ENCODE results near the gene OBSL1.

Gene OBSL1

DNA sequence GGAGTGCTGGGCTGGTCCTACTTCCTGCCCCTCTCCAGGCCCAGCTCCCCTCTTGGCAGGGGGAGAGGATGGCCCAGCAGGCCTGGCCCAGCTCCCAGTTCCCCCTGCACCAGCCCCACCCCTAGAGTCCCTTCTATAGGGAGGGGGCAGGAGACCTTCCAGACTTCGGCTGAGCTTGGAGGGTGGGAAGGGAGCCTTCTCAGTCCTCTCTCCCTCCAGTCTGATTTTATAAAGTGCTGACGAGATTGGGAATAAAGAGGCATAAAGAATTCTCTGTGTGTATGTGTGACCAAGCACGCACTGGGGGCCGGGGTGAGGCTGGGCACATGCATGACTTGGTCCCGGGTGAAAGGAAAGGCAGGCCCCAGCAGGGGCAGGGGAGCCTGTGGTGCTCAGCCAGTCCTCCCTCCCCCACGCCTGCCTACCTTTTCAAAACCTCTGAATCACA lies 32.8 kb downstream of the OBSL1 start:
- H3K27me3 ChIP-seq (ENCODE audit: insufficient read depth, poor library complexity, severe bottlenecking) = no peaks in the 10 kb centered on the region
- peak overlapping the region; percentile 4 for H3K27ac ChIP-seq (ENCODE audit: poor library complexity, severe bottlenecking)

DNA sequence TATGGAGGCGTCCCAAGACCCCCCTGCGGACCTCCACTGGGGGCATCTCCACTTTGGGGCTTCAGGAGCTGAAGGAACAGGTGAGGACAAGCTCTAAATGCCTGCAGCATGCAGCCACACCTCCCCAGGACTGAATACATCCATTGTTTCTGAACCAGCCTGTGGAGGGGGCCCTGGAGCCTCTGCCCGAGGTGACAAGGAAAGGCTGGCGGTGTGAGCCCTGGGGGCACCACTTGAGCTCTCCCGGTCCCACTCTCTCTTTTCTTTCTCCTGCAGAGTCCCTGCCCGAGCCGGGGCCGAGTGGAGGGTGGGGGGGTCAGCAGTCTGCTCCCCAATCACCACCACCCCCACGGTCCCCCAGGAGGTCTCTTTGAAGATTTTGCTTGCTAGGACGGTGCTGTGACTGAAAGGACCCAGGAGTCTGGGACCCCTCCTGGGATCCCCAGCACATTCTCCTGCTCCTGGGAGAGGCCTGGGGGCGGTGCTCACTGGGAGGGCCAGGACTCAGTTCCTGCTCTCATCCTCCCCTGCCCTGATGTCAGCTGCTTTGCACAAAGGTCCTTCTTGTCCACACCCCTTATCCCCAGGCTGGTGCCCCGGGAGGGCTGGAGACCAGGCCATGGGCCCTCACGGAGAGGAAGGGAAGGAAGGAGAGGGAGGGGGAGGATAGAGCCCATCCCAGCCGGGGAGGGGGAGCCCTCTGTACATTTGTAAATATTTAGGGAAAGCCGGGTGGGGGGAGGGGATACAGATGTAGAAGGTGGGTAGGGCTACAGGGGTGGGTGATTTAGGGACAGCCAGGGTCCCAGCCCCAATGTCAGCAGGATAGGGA lies 33.5 kb downstream of the OBSL1 start:
- DNase-seq (ENCODE audit: low spot score) = no peak
- H3K27ac ChIP-seq (ENCODE audit: poor library complexity, severe bottlenecking) = peak overlapping the region; percentile 4
- ATAC-seq (ENCODE audit: low read depth) = no peak
- H3K4me3 ChIP-seq (ENCODE audit: severe bottlenecking) = no peak overlapping the region
- TF ChIP-seq, protein P1, sequence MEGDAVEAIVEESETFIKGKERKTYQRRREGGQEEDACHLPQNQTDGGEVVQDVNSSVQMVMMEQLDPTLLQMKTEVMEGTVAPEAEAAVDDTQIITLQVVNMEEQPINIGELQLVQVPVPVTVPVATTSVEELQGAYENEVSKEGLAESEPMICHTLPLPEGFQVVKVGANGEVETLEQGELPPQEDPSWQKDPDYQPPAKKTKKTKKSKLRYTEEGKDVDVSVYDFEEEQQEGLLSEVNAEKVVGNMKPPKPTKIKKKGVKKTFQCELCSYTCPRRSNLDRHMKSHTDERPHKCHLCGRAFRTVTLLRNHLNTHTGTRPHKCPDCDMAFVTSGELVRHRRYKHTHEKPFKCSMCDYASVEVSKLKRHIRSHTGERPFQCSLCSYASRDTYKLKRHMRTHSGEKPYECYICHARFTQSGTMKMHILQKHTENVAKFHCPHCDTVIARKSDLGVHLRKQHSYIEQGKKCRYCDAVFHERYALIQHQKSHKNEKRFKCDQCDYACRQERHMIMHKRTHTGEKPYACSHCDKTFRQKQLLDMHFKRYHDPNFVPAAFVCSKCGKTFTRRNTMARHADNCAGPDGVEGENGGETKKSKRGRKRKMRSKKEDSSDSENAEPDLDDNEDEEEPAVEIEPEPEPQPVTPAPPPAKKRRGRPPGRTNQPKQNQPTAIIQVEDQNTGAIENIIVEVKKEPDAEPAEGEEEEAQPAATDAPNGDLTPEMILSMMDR (IDR thresholded peaks at IDR 0.05; ENCODE audit: poor library complexity, severe bottlenecking) = no peak
- no peaks in the 10 kb centered on the region for H3K9me3 ChIP-seq (ENCODE audit: severe bottlenecking)
- peaks cover 27% of the 10 kb centered on the region for H3K36me3 ChIP-seq (ENCODE audit: low read depth)
- peaks cover 9% of the 10 kb centered on the region for H3K4me1 ChIP-seq (ENCODE audit: insufficient read depth, poor library complexity, severe bottlenecking)
- no peaks in the 10 kb centered on the region for H3K27me3 ChIP-seq (ENCODE audit: insufficient read depth, poor library complexity, severe bottlenecking)

More for the DNA sequence above, 32.8 kb downstream of the OBSL1 start:
- Histone ChIP-seq H3K4me1 (ENCODE audit: insufficient read depth, poor library complexity, severe bottlenecking) (peaks cover 9% of the 10 kb centered on the region), H3K36me3 (ENCODE audit: low read depth) (peaks cover 27% of the 10 kb centered on the region), H3K4me3 (ENCODE audit: severe bottlenecking) (no peak overlapping the region), H3K9me3 (ENCODE audit: severe bottlenecking) (no peaks in the 10 kb centered on the region)
- ATAC-seq (ENCODE audit: low read depth) = no peak
- TF ChIP-seq, protein P1 (IDR thresholded peaks at IDR 0.05; ENCODE audit: poor library complexity, severe bottlenecking) = no peak
- DNase-seq (ENCODE audit: low spot score) = no peak

DNA sequence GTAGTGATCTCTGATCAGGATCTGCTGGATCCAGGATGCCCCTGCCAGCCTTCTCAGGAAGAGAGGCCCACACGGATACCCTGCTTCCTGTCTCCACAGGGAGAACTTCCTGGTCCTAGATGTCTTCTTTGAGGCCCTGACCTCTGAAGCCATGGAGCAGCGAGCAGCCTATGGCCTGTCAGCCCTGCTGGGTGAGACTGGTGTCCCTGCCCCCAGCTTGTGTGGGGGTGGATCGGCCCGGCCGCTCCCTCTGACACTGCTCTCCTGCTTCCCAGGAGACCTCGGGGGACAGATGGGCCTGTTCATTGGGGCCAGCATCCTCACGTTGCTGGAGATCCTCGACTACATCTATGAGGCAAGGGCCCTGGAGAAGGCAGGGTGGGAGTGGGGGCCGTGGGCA lies 34.4 kb downstream of the OBSL1 start:
- TF ChIP-seq, protein P1 (IDR thresholded peaks at IDR 0.05; ENCODE audit: poor library complexity, severe bottlenecking) = no peak
- Histone ChIP-seq H3K36me3 (ENCODE audit: low read depth) (peaks cover 27% of the 10 kb centered on the region), H3K4me1 (ENCODE audit: insufficient read depth, poor library complexity, severe bottlenecking) (peaks cover 9% of the 10 kb centered on the region), H3K27ac (ENCODE audit: poor library complexity, severe bottlenecking) (no peak overlapping the region), H3K4me3 (ENCODE audit: severe bottlenecking) (no peak overlapping the region), H3K27me3 (ENCODE audit: insufficient read depth, poor library complexity, severe bottlenecking) (no peaks in the 10 kb centered on the region), H3K9me3 (ENCODE audit: severe bottlenecking) (no peaks in the 10 kb centered on the region)
- no peak for ATAC-seq (ENCODE audit: low read depth)
- no peak for DNase-seq (ENCODE audit: low spot score)

DNA sequence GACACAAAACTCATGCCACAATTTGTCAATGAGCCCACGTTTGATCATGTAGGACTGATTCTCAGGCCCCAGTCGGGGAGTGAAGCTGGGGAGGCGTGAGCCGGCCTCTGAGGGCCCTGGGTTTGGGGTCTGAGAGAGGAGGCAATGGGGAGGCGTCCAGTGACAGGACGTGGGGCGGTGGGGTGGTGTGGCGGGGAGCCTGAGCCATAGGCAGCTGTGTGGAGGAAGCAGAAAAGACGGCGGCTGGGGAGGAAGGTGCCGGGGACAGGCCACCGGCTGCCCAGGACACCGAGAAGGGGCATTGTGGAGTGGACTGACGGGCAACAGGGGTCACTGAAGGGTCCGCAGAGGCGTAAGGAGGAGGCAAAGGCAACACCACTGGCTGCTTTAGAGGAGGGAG lies 34.9 kb downstream of the OBSL1 start:
- no peak for DNase-seq (ENCODE audit: low spot score)
- no peak for ATAC-seq (ENCODE audit: low read depth)
- Histone ChIP-seq H3K27ac (ENCODE audit: poor library complexity, severe bottlenecking) (no peak overlapping the region), H3K9me3 (ENCODE audit: severe bottlenecking) (no peaks in the 10 kb centered on the region), H3K4me1 (ENCODE audit: insufficient read depth, poor library complexity, severe bottlenecking) (peaks cover 9% of the 10 kb centered on the region), H3K36me3 (ENCODE audit: low read depth) (peaks cover 24% of the 10 kb centered on the region), H3K27me3 (ENCODE audit: insufficient read depth, poor library complexity, severe bottlenecking) (no peaks in the 10 kb centered on the region), H3K4me3 (ENCODE audit: severe bottlenecking) (no peak overlapping the region)
- TF ChIP-seq, protein P1 (IDR thresholded peaks at IDR 0.05; ENCODE audit: poor library complexity, severe bottlenecking) = no peak
